ENCODE measurements around the gene NKTR. TPM values are rescaled to one million over a fixed set of nuclear protein-coding genes. Genes with fewer than 3 reads are reported as not detected.
A peak's percentile ranks its signal among the peaks of the same experiment; 100 is the strongest.

The NKTR gene
- total RNA-seq, 1 experiment from 2014 or later: 79.8 TPM

GRCh38 chr3:42685363-42685881 is 84.9 kb downstream of the NKTR start, which contains the start of gene KLHL40:
Gene KLHL40, plus strand, starts transcription at chr3:42685537. Its CDS starts 82 bp downstream, at chr3:42685619.
- no peak for TF ChIP-seq CTCF (conservative IDR thresholded peaks at IDR 0.05)
- Histone ChIP-seq H3K4me2 (ENCODE audit: insufficient read depth, insufficient read length, low read length) (no peak within 1 kb of the TSS), H2BK15ac (ENCODE audit: low read depth, low read length) (no peak within 1 kb of the TSS)

More at GRCh38 chr3:42685363-42685881, 84.9 kb downstream of the NKTR start, which contains the start of gene KLHL40:
- Histone ChIP-seq H4K5ac (ENCODE audit: insufficient read length, low read depth, low read length) (no peak within 1 kb of the TSS), H2BK120ac (ENCODE audit: low read depth, low read length, poor library complexity, severe bottlenecking) (no peak within 1 kb of the TSS), H3K79me1 (ENCODE audit: insufficient read depth, low read depth, low read length, poor library complexity, severe bottlenecking) (no peaks in the 10 kb centered on the region), H3K56ac (ENCODE audit: insufficient read length, low read depth, low read length) (no peak within 1 kb of the TSS), H3K27me3 (ENCODE audit: insufficient read depth, low read length) (no peaks in the 10 kb centered on the region), H3K14ac (ENCODE audit: insufficient read depth, low read length) (no peak within 1 kb of the TSS; the same call in 1 of the 2 replicates), H3K9me3 (ENCODE audit: control insufficient read depth, low read depth, low read length) (no peaks in the 10 kb centered on the region), H3K23ac (ENCODE audit: insufficient read length, low read depth, low read length) (no peak within 1 kb of the TSS), H4K8ac (replicated peaks; ENCODE audit: insufficient read length, low read depth, low read length) (no peak within 1 kb of the TSS), H3K27ac (ENCODE audit: insufficient read length, low read depth, low read length) (no peak within 1 kb of the TSS), H3K18ac (ENCODE audit: insufficient read length, low read depth, low read length) (no peak within 1 kb of the TSS), H4K91ac (ENCODE audit: insufficient read length, low read depth, low read length) (no peak within 1 kb of the TSS), H2BK20ac (ENCODE audit: low read depth, low read length, poor library complexity, severe bottlenecking) (no peak within 1 kb of the TSS), H3T11ph (ENCODE audit: low read length) (no peak within 1 kb of the TSS), H3K9ac (ENCODE audit: extremely low read depth, insufficient read length, low read length) (peak within 1 kb of the TSS; percentile 8), H3K79me2 (ENCODE audit: insufficient read depth, low read length) (no peaks in the 10 kb centered on the region), H2BK5ac (ENCODE audit: insufficient read length, low read length) (no peak within 1 kb of the TSS), H4K20me1 (ENCODE audit: control insufficient read depth, insufficient read depth, insufficient read length) (no peaks in the 10 kb centered on the region), H2AK5ac (ENCODE audit: insufficient read length, low read length) (no peak within 1 kb of the TSS), H2AFZ (ENCODE audit: low read length) (no peak within 1 kb of the TSS), H3K4ac (ENCODE audit: low read depth, low read length) (no peak within 1 kb of the TSS), H2BK12ac (ENCODE audit: insufficient read length, low read depth, low read length) (no peak within 1 kb of the TSS), H3K4me1 (ENCODE audit: insufficient read depth, low read length) (no peaks in the 10 kb centered on the region; the same call in 1 of the 2 replicates), H3K23me2 (ENCODE audit: insufficient read length, low read depth, low read length, poor library complexity, severe bottlenecking) (no peaks in the 10 kb centered on the region)
- Mint-ChIP-seq H3K9me3 (no peaks in the 10 kb centered on the region), H3K4me1 (peaks cover 20 to 24% of the 10 kb centered on the region in 2 experiments), H3K4me3 (no peak within 1 kb of the TSS), H3K27ac (no peak within 1 kb of the TSS; a peak in 1 of 7 replicates), H3K36me3 (ENCODE audit: insufficient read depth in 1 of 3, low read depth in 3 of 3) (no peaks in the 10 kb centered on the region; a peak in 1 of 7 replicates), H3K27me3 (ENCODE audit: low read depth) (peaks cover 6% of the 10 kb centered on the region)
- WGBS (ENCODE audit: extremely low coverage, insufficient read length, low lambda C conversion rate): no CpG with 5 or more reads among the region's 34 CpGs
- DNase-seq: no peak

Measured in H9 (cell line).